SK-N-SH (cell line): Measurements from ENCODE around the gene PXN. TPM values are rescaled to one million over a fixed set of nuclear protein-coding genes. Genes with fewer than 3 reads are reported as not detected.
A peak's percentile ranks its signal among the peaks of the same experiment; 100 is the strongest.

ENCODE experiments used
- CTCF ChIA-PET: fragments of 300-600, 350-600 bp; formaldehyde crosslinking; extraction: SDS; loops from one replicate; lab custom pipeline; 2021; lab: Yijun Ruan, JAX
- POLR2A ChIA-PET: fragments of 350-600 bp; sonication (Branson Sonifier 250); formaldehyde crosslinking; extraction: SDS; loops from one replicate; lab custom pipeline; 2020; ENCODE audit warnings: antibody characterized with exemption, inconsistent platforms; lab: Yijun Ruan, JAX
- DNase-seq: peaks from one replicate; pipeline ENCODE4 v3.0.0; 2012
- H2AFZ ChIP-seq: fragments of 200-600 bp; sonication (generic); 2 replicates; pipeline ENCODE4 v1.8.1; 2016; ENCODE audit warnings: antibody characterized with exemption, mild to moderate bottlenecking, low read depth
- H3F3A ChIP-seq: fragments of 200-600 bp; sonication (generic); replicated peaks from 2 replicates; pipeline ENCODE3; 2016; ENCODE audit warnings: antibody characterized with exemption, mild to moderate bottlenecking; ENCODE audit not compliant: insufficient read depth
- H3K27ac ChIP-seq, 2 experiments: fragments of 200-500 bp in 1 of 2; fragments of 200-600 bp in 1 of 2; sonication (Bioruptor generic) in 1 of 2; sonication (generic), shearing (Covaris generic) in 1 of 2; 2 replicates each; pipeline versions ENCODE4 v1.5.1 to v1.6.1; 2014 to 2016; ENCODE audit warnings: low read depth in 2 of 2, inconsistent platforms in 1 of 2, low read length in 1 of 2, mild to moderate bottlenecking in 1 of 2, mixed read lengths in 1 of 2
- H3K27me3 ChIP-seq: fragments of 200-600 bp; sonication (generic), shearing (Covaris generic); 2 replicates; pipeline ENCODE4 v1.6.1; 2016; ENCODE audit warnings: mixed run types; ENCODE audit not compliant: insufficient read depth
- H3K36me3 ChIP-seq, 2 experiments: fragments of 200-500 bp in 1 of 2; fragments of 200-600 bp in 1 of 2; sonication (Bioruptor generic) in 1 of 2; sonication (generic) in 1 of 2; replicated peaks in 1 of 2; 2 replicates each; pipeline versions ENCODE3 to v1.5.1; 2014 to 2016; ENCODE audit warnings: low read length in 1 of 2, mild to moderate bottlenecking in 1 of 2; ENCODE audit not compliant: insufficient read depth in 2 of 2, control insufficient read depth in 1 of 2
- H3K4me1 ChIP-seq, 2 experiments: fragments of 200-500 bp in 1 of 2; fragments of 200-600 bp in 1 of 2; sonication (Bioruptor generic) in 1 of 2; sonication (generic), shearing (Covaris generic) in 1 of 2; 2 replicates each; pipeline versions ENCODE4 v1.5.1 to v1.6.1; 2014 to 2016; ENCODE audit warnings: low read depth in 1 of 2, low read length in 1 of 2, mixed run types in 1 of 2; ENCODE audit not compliant: insufficient read depth in 2 of 2, control insufficient read depth in 1 of 2
- H3K4me2 ChIP-seq: fragments of 200-600 bp; sonication (generic), shearing (Covaris generic); 2 replicates; pipeline ENCODE4 v1.6.1; 2017; ENCODE audit warnings: mixed run types
- H3K4me3 ChIP-seq, 2 experiments: fragments of 200-500 bp in 1 of 2; fragments of 200-600 bp in 1 of 2; sonication (Bioruptor generic) in 1 of 2; sonication (generic), shearing (Covaris generic) in 1 of 2; 2 replicates each; pipeline versions ENCODE4 v1.5.1 to v1.8.1; 2014 to 2016; ENCODE audit warnings: low read depth in 2 of 2, inconsistent platforms in 1 of 2, low read length in 1 of 2, mild to moderate bottlenecking in 1 of 2, mixed read lengths in 1 of 2, moderate library complexity in 1 of 2
- H3K79me2 ChIP-seq: fragments of 200-600 bp; sonication (generic); 2 replicates; pipeline ENCODE4 v1.8.1; 2017; ENCODE audit warnings: mild to moderate bottlenecking; ENCODE audit not compliant: insufficient read depth
- H3K9ac ChIP-seq: fragments of 200-600 bp; sonication (generic); 2 replicates; pipeline ENCODE4 v1.6.1; 2017; ENCODE audit warnings: mixed run types
- H3K9me2 ChIP-seq: fragments of 200-600 bp; sonication (generic); 2 replicates; pipeline ENCODE4 v1.6.1; 2017; ENCODE audit warnings: mixed run types
- H3K9me3 ChIP-seq: fragments of 200-600 bp; sonication (generic); 2 replicates; pipeline ENCODE4 v1.6.1; 2017; ENCODE audit warnings: mixed run types, mild to moderate bottlenecking, moderate library complexity
- H4K20me1 ChIP-seq: fragments of 200-600 bp; sonication (generic); 2 replicates; pipeline ENCODE4 v1.6.1; 2017; ENCODE audit warnings: mild to moderate bottlenecking, mixed run types; ENCODE audit not compliant: insufficient read depth
- CHD2 ChIP-seq: fragments of 150-350 bp; IDR thresholded peaks from 2 replicates; pipeline ENCODE4 v1.6.1; 2018; ENCODE audit warnings: low read length; ENCODE audit not compliant: partially characterized antibody
- EP300 ChIP-seq, 2 experiments: IDR thresholded peaks; 2 replicates each; pipeline versions ENCODE4 v1.4.0 to v1.6.1; 2012; ENCODE audit warnings: borderline replicate concordance in 1 of 2, low read depth in 1 of 2, low read length in 1 of 2
- EZH2phosphoT487 ChIP-seq: fragments of 200-600 bp; sonication (generic); IDR thresholded peaks from 2 replicates; pipeline ENCODE4 v1.6.1; 2017; ENCODE audit warnings: low read depth, mixed run types, mild to moderate bottlenecking, antibody characterized with exemption, moderate library complexity, borderline replicate concordance
- FOSL2 ChIP-seq: IDR thresholded peaks from 2 replicates; pipeline ENCODE4 v1.4.0; 2012; ENCODE audit warnings: low read depth, mild to moderate bottlenecking, moderate library complexity, borderline replicate concordance
- FOXJ3 ChIP-seq: sonication (generic); formaldehyde crosslinking; IDR thresholded peaks from 2 replicates; pipeline ENCODE4 v1.5.1; 2020; ENCODE audit warnings: mild to moderate bottlenecking, missing genetic modification reagents
- FOXM1 ChIP-seq: IDR thresholded peaks from 2 replicates; pipeline ENCODE4 v1.4.0; 2012; ENCODE audit warnings: low read depth, mild to moderate bottlenecking
- GATA2 ChIP-seq: sonication (generic); formaldehyde crosslinking; IDR thresholded peaks from 2 replicates; pipeline ENCODE4 v1.5.0; 2020; ENCODE audit warnings: mild to moderate bottlenecking, missing genetic modification reagents
- JUND ChIP-seq: IDR thresholded peaks from 2 replicates; pipeline ENCODE4 v1.4.0; 2012
- MEF2A ChIP-seq: IDR thresholded peaks from 2 replicates; pipeline ENCODE4 v1.4.0; 2012; ENCODE audit warnings: low read depth, borderline replicate concordance
- NFIC ChIP-seq: IDR thresholded peaks from 2 replicates; pipeline ENCODE4 v1.4.0; 2012; ENCODE audit warnings: borderline replicate concordance
- RFX5 ChIP-seq: IDR thresholded peaks from 2 replicates; pipeline ENCODE4 v1.6.1; 2012; ENCODE audit warnings: mild to moderate bottlenecking, improper control_type of control experiment, low read length
- RXRA ChIP-seq: IDR thresholded peaks from 2 replicates; pipeline ENCODE4 v1.4.0; 2012; ENCODE audit warnings: low read depth, mild to moderate bottlenecking, borderline replicate concordance
- TAF1 ChIP-seq: IDR thresholded peaks from 2 replicates; pipeline ENCODE4 v1.6.1; 2012; ENCODE audit warnings: low read depth, mild to moderate bottlenecking, low read length, moderate library complexity, borderline replicate concordance
- TCF12 ChIP-seq: IDR thresholded peaks from 2 replicates; pipeline ENCODE4 v1.4.0; 2012
- TEAD4 ChIP-seq: IDR thresholded peaks from 2 replicates; pipeline ENCODE4 v1.4.0; 2012; ENCODE audit warnings: mild to moderate bottlenecking, borderline replicate concordance; ENCODE audit not compliant: insufficient read depth
- WGBS: methylation state at CpG from one replicate; pipeline ENCODE4 v1.1.6; 2017; ENCODE audit warnings: low lambda C conversion rate; 5-methylcytosine and 5-hydroxymethylcytosine counted together
- polyA plus RNA-seq, 3 experiments: library from polyadenylated mRNA; depleted of rRNA; stranded (reverse); fragments of >200 nt; gene quantifications; 2 replicates each; pipeline ENCODE4 v1.2.3, GENCODE V29; 2012
- TF ChIP-seq, protein P1 (sequence below): IDR thresholded peaks from 2 replicates; pipeline ENCODE4 v1.4.0; 2012; ENCODE audit warnings: low read depth
- TF ChIP-seq, protein P2 (sequence below): IDR thresholded peaks from 2 replicates; pipeline ENCODE4; 2012
- TF ChIP-seq, protein P3 (sequence below): IDR thresholded peaks from 2 replicates; pipeline ENCODE4 v1.4.0; 2012; ENCODE audit warnings: low read depth, borderline replicate concordance
- TF ChIP-seq, protein P4 (sequence below): fragments of 200-600 bp; sonication (generic); IDR thresholded peaks from 2 replicates; pipeline ENCODE4 v1.6.1; 2017; ENCODE audit warnings: antibody characterized with exemption, mild to moderate bottlenecking, moderate library complexity

Gene PXN
- polyA plus RNA-seq, 1 of the 3 experiments (the other 2 are of a cell fraction) = 89.0 TPM

DNA sequence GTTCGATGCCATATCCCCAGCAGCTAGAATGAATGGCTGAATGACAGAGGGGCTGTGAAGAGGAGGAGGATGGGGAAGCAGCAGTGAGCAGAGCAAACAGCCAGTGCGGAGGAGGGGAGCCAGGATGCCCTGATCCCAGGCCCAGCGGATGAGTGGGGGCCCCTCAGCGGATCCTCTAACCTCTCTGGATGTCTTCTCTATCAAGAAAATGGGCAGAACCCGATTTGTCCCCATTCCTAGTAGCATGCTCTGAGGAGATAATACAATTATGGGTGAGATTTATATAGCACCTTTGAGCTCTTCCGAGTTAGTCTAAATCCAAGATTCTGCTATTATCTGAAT, 34.6 kb downstream of the PXN start:
- Histone ChIP-seq H4K20me1 (peaks cover 14% of the 10 kb centered on the region; the same call in 1 of the 2 replicates), H3K27me3 (no peaks in the 10 kb centered on the region), H3K9me2 (no peaks in the 10 kb centered on the region), H3K9ac (peak overlapping the region; percentile 89), H3K27ac (peak overlapping the region; percentile 95 to 100), H2AFZ (no peak overlapping the region), H3K36me3 (peaks cover 6% of the 10 kb centered on the region in 2 experiments), H3K9me3 (no peaks in the 10 kb centered on the region), H3K4me2 (peak overlapping the region; percentile 91), H3K4me1 (peaks cover 56 to 83% of the 10 kb centered on the region in 2 experiments), H3F3A (peaks cover 72% of the 10 kb centered on the region), H3K4me3 (peak overlapping the region; percentile 14 to 56; a peak in 3 of 4 replicates), H3K79me2 (peaks cover 87% of the 10 kb centered on the region)
- 14% methylated on average over 6 of the region's 6 CpGs for WGBS
- no peak for DNase-seq
- ChIA-PET CTCF (interaction anchor here (1.6 to 18.6 kb wide), 4 partner anchors 9 to 31 kb away, joined by 7 to 618 read pairs (median 103); partner anchors contain the start of gene PXN), POLR2A (interaction anchor here (0.8 to 8.7 kb wide), 8 partner anchors 10 to 86 kb away, joined by 3 to 108 read pairs (median 4); partner anchors contain the start of genes PXN, RNU4-1, RNU4-2 and RPLP0)
- TF ChIP-seq, protein P1, sequence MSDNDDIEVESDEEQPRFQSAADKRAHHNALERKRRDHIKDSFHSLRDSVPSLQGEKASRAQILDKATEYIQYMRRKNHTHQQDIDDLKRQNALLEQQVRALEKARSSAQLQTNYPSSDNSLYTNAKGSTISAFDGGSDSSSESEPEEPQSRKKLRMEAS = no peak
- no peak for TF ChIP-seq RXRA

DNA sequence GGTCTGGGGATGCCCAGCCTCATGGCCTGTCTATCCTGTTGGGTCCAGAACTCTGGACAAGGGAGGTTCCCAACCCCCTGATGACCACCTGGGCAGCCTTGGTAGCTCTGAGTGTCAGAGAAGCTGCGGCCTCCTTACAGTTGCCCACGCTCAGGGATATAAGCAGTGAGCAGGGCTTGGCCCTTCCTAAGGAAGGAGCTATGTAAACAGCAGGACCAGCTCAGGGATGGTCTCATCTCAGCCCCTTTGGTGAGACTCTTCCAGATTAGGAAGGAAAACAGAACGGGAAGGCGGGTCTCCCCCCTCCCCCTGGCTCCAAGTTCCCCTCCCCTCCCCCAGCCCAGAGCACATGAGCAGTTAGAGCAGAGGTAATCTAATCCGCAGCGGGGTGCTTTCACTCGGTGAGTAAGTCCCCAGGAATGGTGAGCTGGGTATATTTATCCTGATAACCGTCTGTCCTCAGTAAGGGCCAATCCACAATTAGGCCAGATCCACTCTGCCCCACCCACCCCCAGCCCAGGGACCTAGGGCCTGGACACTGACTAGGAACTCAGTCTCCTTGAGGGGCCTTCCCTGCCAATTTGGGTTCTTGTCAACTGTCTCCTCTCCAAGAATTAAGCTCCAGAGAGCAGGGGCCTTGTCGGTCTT, 35.1 kb downstream of the PXN start:
- Histone ChIP-seq H3K4me1 (peaks cover 56 to 83% of the 10 kb centered on the region in 2 experiments), H3K9me2 (no peaks in the 10 kb centered on the region), H3K4me2 (peak overlapping the region; percentile 91), H3K27ac (peak overlapping the region; percentile 95 to 100), H3K36me3 (peaks cover 8 to 11% of the 10 kb centered on the region in 2 experiments), H3K79me2 (peaks cover 87% of the 10 kb centered on the region), H3K9me3 (no peaks in the 10 kb centered on the region), H3K9ac (peak overlapping the region; percentile 89), H2AFZ (no peak overlapping the region), H3K4me3 (peak overlapping the region; percentile 14 to 56; a peak in 3 of 4 replicates), H4K20me1 (peaks cover 19% of the 10 kb centered on the region; the same call in 1 of the 2 replicates), H3F3A (peaks cover 68% of the 10 kb centered on the region), H3K27me3 (no peaks in the 10 kb centered on the region)
- ChIA-PET CTCF (interaction anchor here (1.3 to 18.6 kb wide), 6 partner anchors 10 to 72 kb away, joined by 4 to 618 read pairs (median 32); partner anchors contain the start of genes PXN and SIRT4), POLR2A (interaction anchor here (0.8 to 8.7 kb wide), 9 partner anchors 9 to 86 kb away, joined by 3 to 108 read pairs (median 5); partner anchors contain the start of genes PXN, RNU4-1, RNU4-2 and RPLP0)
- peak; percentile 63 for DNase-seq
- 8% methylated on average over 8 of the region's 9 CpGs for WGBS
- TF ChIP-seq, protein P1 = peak; percentile 87
- TF ChIP-seq, protein P2, sequence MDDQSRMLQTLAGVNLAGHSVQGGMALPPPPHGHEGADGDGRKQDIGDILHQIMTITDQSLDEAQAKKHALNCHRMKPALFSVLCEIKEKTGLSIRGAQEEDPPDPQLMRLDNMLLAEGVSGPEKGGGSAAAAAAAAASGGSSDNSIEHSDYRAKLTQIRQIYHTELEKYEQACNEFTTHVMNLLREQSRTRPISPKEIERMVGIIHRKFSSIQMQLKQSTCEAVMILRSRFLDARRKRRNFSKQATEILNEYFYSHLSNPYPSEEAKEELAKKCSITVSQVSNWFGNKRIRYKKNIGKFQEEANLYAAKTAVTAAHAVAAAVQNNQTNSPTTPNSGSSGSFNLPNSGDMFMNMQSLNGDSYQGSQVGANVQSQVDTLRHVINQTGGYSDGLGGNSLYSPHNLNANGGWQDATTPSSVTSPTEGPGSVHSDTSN = peak; percentile 85
- TF ChIP-seq FOSL2 = peak; percentile 82; the same call in 1 of the 2 replicates
- TF ChIP-seq, protein P3, sequence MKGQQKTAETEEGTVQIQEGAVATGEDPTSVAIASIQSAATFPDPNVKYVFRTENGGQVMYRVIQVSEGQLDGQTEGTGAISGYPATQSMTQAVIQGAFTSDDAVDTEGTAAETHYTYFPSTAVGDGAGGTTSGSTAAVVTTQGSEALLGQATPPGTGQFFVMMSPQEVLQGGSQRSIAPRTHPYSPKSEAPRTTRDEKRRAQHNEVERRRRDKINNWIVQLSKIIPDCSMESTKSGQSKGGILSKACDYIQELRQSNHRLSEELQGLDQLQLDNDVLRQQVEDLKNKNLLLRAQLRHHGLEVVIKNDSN = no peak; the same call in 1 of the 2 replicates
- TF ChIP-seq TCF12 = peak; percentile 89
- TF ChIP-seq, protein P4, sequence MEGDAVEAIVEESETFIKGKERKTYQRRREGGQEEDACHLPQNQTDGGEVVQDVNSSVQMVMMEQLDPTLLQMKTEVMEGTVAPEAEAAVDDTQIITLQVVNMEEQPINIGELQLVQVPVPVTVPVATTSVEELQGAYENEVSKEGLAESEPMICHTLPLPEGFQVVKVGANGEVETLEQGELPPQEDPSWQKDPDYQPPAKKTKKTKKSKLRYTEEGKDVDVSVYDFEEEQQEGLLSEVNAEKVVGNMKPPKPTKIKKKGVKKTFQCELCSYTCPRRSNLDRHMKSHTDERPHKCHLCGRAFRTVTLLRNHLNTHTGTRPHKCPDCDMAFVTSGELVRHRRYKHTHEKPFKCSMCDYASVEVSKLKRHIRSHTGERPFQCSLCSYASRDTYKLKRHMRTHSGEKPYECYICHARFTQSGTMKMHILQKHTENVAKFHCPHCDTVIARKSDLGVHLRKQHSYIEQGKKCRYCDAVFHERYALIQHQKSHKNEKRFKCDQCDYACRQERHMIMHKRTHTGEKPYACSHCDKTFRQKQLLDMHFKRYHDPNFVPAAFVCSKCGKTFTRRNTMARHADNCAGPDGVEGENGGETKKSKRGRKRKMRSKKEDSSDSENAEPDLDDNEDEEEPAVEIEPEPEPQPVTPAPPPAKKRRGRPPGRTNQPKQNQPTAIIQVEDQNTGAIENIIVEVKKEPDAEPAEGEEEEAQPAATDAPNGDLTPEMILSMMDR = no peak
- no peak for TF ChIP-seq FOXM1
- TF ChIP-seq TEAD4 = peak; percentile 86
- TF ChIP-seq RXRA = peak; percentile 96; the same call in 1 of the 2 replicates
- TF ChIP-seq EP300 (IDR thresholded peaks at IDR 0.05; ENCODE audit: borderline replicate concordance in 1 of 2, low read depth in 1 of 2, low read length in 1 of 2) = peak in 1 of 2 experiments; percentile 95; a peak in 1 of 4 replicates
- peak; percentile 55 for TF ChIP-seq CHD2
- TF ChIP-seq TAF1 = no peak
- peak; percentile 86; the same call in 1 of the 2 replicates for TF ChIP-seq MEF2A
- TF ChIP-seq JUND = peak; percentile 96
- peak; percentile 6; the same call in 1 of the 2 replicates for TF ChIP-seq GATA2
- no peak for TF ChIP-seq FOXJ3
- TF ChIP-seq RFX5 = no peak
- peak; percentile 78 for TF ChIP-seq NFIC
- TF ChIP-seq EZH2phosphoT487 = no peak
